ENCODE measurements around the gene APBA3.

The APBA3 gene

DNA sequence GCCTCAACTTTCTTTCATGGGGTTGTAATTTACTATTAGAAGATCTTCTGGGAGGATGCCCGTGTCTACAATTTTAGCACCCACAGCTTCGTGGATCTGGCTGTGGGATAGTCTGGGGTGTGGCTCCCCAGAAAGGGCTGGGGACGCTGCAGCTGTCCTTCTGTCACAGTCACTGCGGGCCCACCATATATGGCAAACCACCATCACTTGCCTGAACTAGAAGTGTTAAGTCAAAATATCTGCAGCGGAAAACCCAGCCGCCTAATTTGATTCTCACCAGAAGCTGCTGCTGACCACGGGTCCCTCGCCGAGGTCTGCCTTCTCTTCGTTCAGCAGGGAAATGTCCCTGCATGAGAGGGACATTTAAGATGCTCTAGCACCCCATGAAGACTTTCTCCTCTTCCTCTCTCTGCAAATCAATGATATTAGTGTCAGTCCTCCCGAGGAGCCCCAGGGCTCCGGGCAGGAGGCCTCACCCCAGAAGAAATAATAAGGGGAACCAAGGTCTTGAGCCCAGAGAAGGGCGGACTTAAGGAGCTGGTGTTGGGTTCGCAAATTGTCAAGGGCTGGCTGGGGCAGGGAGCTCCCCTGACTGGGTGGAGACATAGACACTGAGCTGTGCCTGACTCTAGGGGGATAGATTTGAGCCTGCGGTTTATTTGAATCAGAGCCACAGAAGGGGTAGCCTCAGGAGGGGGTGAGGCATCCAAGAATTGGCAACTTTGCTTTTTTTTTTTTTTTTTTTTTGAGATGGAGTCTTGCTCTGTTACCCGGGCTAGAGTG lies 27.7 kb upstream of the APBA3 start:
- no peak for ATAC-seq
- TF ChIP-seq CSDC2 (CRISPR knock-in tag; IDR thresholded peaks at IDR 0.05) (no peak), ZNF8 (CRISPR knock-in tag; IDR thresholded peaks at IDR 0.05) (no peak), ZFP3 (CRISPR knock-in tag; IDR thresholded peaks at IDR 0.05) (no peak), PPARA (CRISPR knock-in tag; IDR thresholded peaks at IDR 0.05; ENCODE audit: borderline replicate concordance) (no peak), GLIS3 (CRISPR knock-in tag; IDR thresholded peaks at IDR 0.05) (no peak), BACH2 (CRISPR knock-in tag; IDR thresholded peaks at IDR 0.05; ENCODE audit: borderline replicate concordance) (no peak), ZNF70 (CRISPR knock-in tag; IDR thresholded peaks at IDR 0.05) (no peak), ISL1 (CRISPR knock-in tag; IDR thresholded peaks at IDR 0.05) (no peak)
- TF ChIP-seq, protein P1, sequence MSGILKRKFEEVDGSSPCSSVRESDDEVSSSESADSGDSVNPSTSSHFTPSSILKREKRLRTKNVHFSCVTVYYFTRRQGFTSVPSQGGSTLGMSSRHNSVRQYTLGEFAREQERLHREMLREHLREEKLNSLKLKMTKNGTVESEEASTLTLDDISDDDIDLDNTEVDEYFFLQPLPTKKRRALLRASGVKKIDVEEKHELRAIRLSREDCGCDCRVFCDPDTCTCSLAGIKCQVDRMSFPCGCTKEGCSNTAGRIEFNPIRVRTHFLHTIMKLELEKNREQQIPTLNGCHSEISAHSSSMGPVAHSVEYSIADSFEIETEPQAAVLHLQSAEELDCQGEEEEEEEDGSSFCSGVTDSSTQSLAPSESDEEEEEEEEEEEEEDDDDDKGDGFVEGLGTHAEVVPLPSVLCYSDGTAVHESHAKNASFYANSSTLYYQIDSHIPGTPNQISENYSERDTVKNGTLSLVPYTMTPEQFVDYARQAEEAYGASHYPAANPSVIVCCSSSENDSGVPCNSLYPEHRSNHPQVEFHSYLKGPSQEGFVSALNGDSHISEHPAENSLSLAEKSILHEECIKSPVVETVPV (CRISPR knock-in tag; IDR thresholded peaks at IDR 0.05) = no peak
- TF ChIP-seq, protein P2, sequence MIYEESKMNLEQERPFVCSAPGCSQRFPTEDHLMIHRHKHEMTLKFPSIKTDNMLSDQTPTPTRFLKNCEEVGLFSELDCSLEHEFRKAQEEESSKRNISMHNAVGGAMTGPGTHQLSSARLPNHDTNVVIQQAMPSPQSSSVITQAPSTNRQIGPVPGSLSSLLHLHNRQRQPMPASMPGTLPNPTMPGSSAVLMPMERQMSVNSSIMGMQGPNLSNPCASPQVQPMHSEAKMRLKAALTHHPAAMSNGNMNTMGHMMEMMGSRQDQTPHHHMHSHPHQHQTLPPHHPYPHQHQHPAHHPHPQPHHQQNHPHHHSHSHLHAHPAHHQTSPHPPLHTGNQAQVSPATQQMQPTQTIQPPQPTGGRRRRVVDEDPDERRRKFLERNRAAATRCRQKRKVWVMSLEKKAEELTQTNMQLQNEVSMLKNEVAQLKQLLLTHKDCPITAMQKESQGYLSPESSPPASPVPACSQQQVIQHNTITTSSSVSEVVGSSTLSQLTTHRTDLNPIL (CRISPR knock-in tag; IDR thresholded peaks at IDR 0.05; ENCODE audit: low read depth) = no peak
- TF ChIP-seq, protein P3, sequence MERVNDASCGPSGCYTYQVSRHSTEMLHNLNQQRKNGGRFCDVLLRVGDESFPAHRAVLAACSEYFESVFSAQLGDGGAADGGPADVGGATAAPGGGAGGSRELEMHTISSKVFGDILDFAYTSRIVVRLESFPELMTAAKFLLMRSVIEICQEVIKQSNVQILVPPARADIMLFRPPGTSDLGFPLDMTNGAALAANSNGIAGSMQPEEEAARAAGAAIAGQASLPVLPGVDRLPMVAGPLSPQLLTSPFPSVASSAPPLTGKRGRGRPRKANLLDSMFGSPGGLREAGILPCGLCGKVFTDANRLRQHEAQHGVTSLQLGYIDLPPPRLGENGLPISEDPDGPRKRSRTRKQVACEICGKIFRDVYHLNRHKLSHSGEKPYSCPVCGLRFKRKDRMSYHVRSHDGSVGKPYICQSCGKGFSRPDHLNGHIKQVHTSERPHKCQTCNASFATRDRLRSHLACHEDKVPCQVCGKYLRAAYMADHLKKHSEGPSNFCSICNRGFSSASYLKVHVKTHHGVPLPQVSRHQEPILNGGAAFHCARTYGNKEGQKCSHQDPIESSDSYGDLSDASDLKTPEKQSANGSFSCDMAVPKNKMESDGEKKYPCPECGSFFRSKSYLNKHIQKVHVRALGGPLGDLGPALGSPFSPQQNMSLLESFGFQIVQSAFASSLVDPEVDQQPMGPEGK (CRISPR knock-in tag; IDR thresholded peaks at IDR 0.05; ENCODE audit: borderline replicate concordance) = no peak

DNA sequence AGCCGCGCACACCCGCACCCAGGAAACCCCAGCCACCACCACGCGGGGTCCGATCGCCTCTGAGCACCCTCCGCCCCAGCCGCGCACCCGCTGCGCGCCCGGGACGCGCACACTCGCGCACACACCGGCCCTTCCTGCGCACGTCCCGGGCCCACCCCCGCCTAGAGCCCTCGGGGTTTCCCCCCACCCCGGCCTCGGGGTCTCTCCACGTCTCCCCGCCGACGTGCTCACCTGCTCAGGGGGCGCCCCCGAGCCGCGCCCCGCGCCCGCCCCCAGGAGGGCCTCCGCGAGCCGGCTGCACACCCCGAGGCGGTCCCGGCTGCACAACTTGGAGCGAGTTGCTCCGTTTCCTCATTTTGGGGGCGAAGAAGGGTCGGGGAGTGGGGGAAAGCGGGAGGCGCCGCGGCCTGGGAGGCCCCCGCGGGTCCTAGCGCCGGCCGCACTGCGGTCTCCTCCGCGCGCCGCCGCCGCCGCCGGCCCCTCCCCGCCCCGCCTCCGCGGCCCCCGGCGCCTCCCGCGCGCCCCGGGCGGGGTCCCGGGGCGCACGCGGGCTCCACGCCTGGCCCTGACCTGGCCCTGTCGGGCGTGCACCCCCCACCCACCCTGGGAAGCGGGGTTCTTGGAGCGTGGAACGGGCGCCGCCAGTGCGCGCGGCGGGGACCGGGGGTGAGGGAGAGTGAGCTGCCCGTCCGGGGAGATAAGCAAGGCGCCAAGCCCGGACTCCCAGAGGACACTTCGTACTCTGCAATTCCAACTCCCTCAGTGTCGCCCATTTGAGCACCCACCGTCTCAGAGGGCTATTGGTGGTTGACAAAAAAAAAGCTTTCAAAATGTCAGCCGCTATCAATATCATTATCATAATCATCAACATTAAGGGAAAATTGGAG lies 24.7 kb upstream of the APBA3 start, which contains the start of gene MATK:
TSS of gene MATK (minus strand) at position 444 of the 887 bp plus-strand sequence. CDS start 1,246 bp downstream, outside the sequence.
- TF ChIP-seq, protein P4, sequence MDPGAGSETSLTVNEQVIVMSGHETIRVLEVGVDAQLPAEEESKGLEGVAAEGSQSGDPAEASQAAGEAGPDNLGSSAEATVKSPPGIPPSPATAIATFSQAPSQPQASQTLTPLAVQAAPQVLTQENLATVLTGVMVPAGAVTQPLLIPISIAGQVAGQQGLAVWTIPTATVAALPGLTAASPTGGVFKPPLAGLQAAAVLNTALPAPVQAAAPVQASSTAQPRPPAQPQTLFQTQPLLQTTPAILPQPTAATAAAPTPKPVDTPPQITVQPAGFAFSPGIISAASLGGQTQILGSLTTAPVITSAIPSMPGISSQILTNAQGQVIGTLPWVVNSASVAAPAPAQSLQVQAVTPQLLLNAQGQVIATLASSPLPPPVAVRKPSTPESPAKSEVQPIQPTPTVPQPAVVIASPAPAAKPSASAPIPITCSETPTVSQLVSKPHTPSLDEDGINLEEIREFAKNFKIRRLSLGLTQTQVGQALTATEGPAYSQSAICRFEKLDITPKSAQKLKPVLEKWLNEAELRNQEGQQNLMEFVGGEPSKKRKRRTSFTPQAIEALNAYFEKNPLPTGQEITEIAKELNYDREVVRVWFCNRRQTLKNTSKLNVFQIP (CRISPR knock-in tag; IDR thresholded peaks at IDR 0.05; ENCODE audit: borderline replicate concordance, low read depth) = no peak
- TF ChIP-seq, protein P2 (CRISPR knock-in tag; IDR thresholded peaks at IDR 0.05; ENCODE audit: low read depth) = no peak
- no peak for TF ChIP-seq SNAI2 (CRISPR knock-in tag; IDR thresholded peaks at IDR 0.05)
- TF ChIP-seq, protein P3 (CRISPR knock-in tag; IDR thresholded peaks at IDR 0.05; ENCODE audit: borderline replicate concordance) = no peak
- TF ChIP-seq ZNF70 (CRISPR knock-in tag; IDR thresholded peaks at IDR 0.05) = no peak
- TF ChIP-seq GLIS3 (CRISPR knock-in tag; IDR thresholded peaks at IDR 0.05) = no peak
- TF ChIP-seq BACH2 (CRISPR knock-in tag; IDR thresholded peaks at IDR 0.05; ENCODE audit: borderline replicate concordance) = no peak
- no peak for TF ChIP-seq OSR1 (CRISPR knock-in tag; IDR thresholded peaks at IDR 0.05)
- TF ChIP-seq ISL1 (CRISPR knock-in tag; IDR thresholded peaks at IDR 0.05) = no peak
- no peak for TF ChIP-seq ARNTL (CRISPR knock-in tag; IDR thresholded peaks at IDR 0.05; ENCODE audit: borderline replicate concordance, low read depth)
- TF ChIP-seq, protein P1 (CRISPR knock-in tag; IDR thresholded peaks at IDR 0.05) = no peak
- ATAC-seq = no peak

Data from SK-N-SH treated with all-trans-retinoic acid at 6 μM for 48 hours (cell line).